Measurements from ENCODE around the gene PAPLN.

The PAPLN gene

DNA sequence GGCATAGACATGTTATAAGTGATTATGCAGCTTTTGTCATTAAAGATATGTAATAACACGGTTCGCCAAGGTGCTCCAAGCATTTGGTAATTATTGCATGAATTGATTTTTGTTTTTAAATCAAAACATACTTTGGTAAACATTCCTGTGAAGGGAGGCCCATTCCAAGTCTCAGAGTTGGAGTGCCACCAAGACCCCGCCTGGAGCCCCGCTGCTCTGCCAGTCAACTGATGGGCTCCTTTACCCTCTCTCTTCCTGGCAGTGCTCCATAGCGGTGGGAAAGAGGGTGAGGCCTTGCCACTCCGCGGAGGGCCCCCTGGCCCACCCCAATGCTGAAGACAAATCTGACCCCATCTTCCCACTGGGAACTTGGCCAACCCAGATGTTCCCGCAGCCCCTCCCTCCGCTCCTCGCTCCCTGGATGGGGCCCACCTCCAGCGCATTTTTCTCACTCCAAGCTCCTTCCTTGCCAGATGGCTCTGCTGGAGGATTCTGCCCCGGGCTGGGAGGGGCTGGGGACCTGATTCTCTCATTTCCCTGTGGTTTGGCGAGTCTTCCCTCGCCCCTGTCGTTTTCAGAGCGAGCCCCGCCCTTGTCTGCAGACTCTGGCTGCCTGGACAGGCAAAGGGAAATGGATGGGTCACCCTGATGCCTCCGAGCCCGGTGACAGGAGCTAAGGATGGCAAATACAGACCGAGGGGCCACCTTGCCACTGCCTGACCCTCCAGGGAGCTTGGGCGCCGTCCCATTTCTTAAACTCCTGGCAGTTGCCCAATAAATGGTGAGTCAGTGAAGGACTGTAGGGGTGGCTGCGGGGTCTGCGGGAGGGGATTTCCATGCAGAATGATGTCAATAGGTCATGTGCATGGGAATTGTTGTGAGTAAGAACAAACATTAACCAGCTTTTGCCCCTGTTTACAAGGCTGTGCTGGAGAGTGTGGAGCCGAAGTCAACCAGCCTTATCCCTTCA, 9.2 kb upstream of the PAPLN start:
- no peak for TF ChIP-seq CTCF (IDR thresholded peaks at IDR 0.05; ENCODE audit: low read depth, low read length, missing control alignments)
- H3K4me3 ChIP-seq (replicated peaks; ENCODE audit: low read depth, low read length), result peak overlapping the region; percentile 18
- DNase-seq (ENCODE audit: extremely low read depth, low read depth), result peak; percentile 80

DNA sequence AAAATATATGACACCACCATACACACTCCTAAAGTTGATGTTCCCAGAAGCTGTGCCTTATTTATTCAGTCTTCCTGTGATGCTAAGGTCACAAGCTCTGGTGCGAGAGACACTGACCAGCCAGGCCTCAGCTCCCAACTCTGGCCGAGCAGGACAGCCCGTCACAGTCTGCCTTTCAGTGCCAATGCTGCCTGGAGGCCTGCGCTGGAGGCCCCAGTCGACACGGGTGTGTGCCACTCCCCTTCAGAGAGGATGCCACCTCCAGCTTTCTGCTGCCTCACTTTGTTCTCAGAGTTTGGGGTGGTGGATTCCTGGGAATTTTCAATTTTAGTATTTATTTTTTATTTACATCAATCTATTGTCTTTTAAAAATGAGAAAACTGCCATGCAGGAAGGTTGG, 7.3 kb upstream of the PAPLN start:
- TF ChIP-seq CTCF (IDR thresholded peaks at IDR 0.05; ENCODE audit: low read depth, low read length, missing control alignments), result no peak
- DNase-seq (ENCODE audit: extremely low read depth, low read depth), result no peak

GRCh38 chr14:73231981-73232851, 5.1 kb upstream of the PAPLN start:
- DNase-seq (ENCODE audit: extremely low read depth, low read depth), result no peak
- no peak overlapping the region for H3K4me3 ChIP-seq (replicated peaks; ENCODE audit: low read depth, low read length)
- peak; percentile 9 for TF ChIP-seq CTCF (IDR thresholded peaks at IDR 0.05; ENCODE audit: low read depth, low read length, missing control alignments)

More for the DNA sequence above, 7.3 kb upstream of the PAPLN start:
- H3K4me3 ChIP-seq (replicated peaks; ENCODE audit: low read depth, low read length), result no peak overlapping the region

GRCh38 chr14:73232984-73233383, 4.3 kb upstream of the PAPLN start:
- no peak for TF ChIP-seq CTCF (IDR thresholded peaks at IDR 0.05; ENCODE audit: low read depth, low read length, missing control alignments)
- no peak overlapping the region for H3K4me3 ChIP-seq (replicated peaks; ENCODE audit: low read depth, low read length)

GRCh38 chr14:73233564-73233963, 3.7 kb upstream of the PAPLN start:
- no peak for TF ChIP-seq CTCF (IDR thresholded peaks at IDR 0.05; ENCODE audit: low read depth, low read length, missing control alignments)

More at GRCh38 chr14:73232984-73233383, 4.3 kb upstream of the PAPLN start:
- DNase-seq (ENCODE audit: extremely low read depth, low read depth), result no peak

GRCh38 chr14:73234029-73234428, 3.3 kb upstream of the PAPLN start:
- no peak for DNase-seq (ENCODE audit: extremely low read depth, low read depth)
- no peak for TF ChIP-seq CTCF (IDR thresholded peaks at IDR 0.05; ENCODE audit: low read depth, low read length, missing control alignments)

More at GRCh38 chr14:73233564-73233963, 3.7 kb upstream of the PAPLN start:
- DNase-seq (ENCODE audit: extremely low read depth, low read depth), result no peak
- H3K4me3 ChIP-seq (replicated peaks; ENCODE audit: low read depth, low read length), result no peak overlapping the region

More at GRCh38 chr14:73234029-73234428, 3.3 kb upstream of the PAPLN start:
- no peak overlapping the region for H3K4me3 ChIP-seq (replicated peaks; ENCODE audit: low read depth, low read length)
